Posterior cingulate gyrus (tissue), 11 donors: Measurements from ENCODE around the gene ENG.

ENCODE experiments used
- DNase-seq, 10 donors: peaks; one replicate each; pipeline versions ENCODE4 v3.0.0 to v3.0.0-alpha.2; 2020 to 2021; ENCODE audit warnings: mixed read lengths in 3 of 10
- intact Hi-C: fragments of 100-400 bp; cut with DNase I; formaldehyde crosslinking; loops from one replicate; pipeline ENCODE4 v1.15.1; 2023

The ENG gene

DNA sequence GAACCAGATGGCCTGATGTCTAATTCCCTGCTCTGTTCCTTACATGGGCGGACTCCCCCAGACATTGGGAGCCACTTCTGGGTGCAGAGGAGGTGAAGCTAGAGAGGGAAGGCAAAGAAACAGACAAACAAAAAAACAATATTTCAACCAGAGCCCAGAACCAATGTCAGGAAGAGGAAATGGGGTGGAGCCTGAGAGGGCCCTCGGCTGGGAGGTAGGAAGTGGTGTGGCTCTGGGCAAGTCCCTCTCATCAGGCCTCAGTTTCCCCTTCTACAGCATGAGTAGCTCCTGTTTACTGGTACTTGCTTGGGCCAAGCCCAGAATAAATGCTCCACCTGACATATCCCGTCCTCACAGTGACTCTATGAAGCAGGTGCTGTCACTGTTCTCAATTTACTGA is 87.0 kb downstream of the ENG start:
- intact Hi-C loops, result no loop called here
- DNase-seq, result no peak

DNA sequence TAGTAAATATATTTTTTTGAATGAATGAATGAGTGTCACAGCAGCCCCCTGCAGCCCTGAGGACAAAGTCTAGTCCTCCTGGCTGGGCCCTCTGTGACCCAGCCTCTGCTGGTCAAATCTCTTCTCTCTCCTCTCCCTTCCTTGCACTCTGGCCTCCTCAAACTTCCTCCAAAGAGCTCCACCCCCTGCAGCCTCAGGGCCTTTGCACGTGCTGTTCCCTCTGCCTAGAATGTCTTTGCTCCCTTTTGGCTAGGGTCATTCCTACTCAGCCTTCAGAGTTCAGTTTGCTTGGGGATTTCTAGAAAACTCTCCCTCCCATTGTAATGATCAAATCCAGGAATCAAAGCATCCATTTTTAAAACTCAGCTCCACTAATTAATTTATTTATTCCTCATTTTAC is 89.0 kb downstream of the ENG start:
- intact Hi-C loops, result no loop called here
- no peak for DNase-seq
